Effector CD8-positive, alpha-beta T cell (primary cell): ENCODE results near the gene DNASE2B.

Source experiments
- DNase-seq: peaks from one replicate; lab custom pipeline; 2025; lab: John Stamatoyannopoulos, UW

DNASE2B gene

GRCh38 chr1:84374991-84375696 is 23.1 kb upstream of the DNASE2B start:
- DNase-seq: no peak

GRCh38 chr1:84376000-84376910 is 22.0 kb upstream of the DNASE2B start:
- no peak for DNase-seq

- DNase-seq: no peak
Observed at GRCh38 chr1:84377480-84378095, 20.7 kb upstream of the DNASE2B start.

GRCh38 chr1:84379138-84379916 is 19.0 kb upstream of the DNASE2B start:
- DNase-seq: no peak

GRCh38 chr1:84379917-84380180 is 18.4 kb upstream of the DNASE2B start:
- no peak for DNase-seq

- DNase-seq: no peak
Observed at GRCh38 chr1:84382127-84382526, 16.2 kb upstream of the DNASE2B start.

- no peak for DNase-seq
Observed at GRCh38 chr1:84385347-84385746, 12.9 kb upstream of the DNASE2B start.

- DNase-seq: no peak
Observed at GRCh38 chr1:84386716-84387479, 11.4 kb upstream of the DNASE2B start.

- DNase-seq: no peak
Observed at GRCh38 chr1:84387480-84388163, 10.7 kb upstream of the DNASE2B start.

GRCh38 chr1:84390226-84390625 is 8.1 kb upstream of the DNASE2B start:
- no peak for DNase-seq

- no peak for DNase-seq
Observed at GRCh38 chr1:84401156-84401555, 2.9 kb downstream of the DNASE2B start.

GRCh38 chr1:84402060-84402459 is 3.8 kb downstream of the DNASE2B start:
- DNase-seq: no peak

GRCh38 chr1:84402501-84402900 is 4.2 kb downstream of the DNASE2B start:
- no peak for DNase-seq

GRCh38 chr1:84403347-84403746 is 5.1 kb downstream of the DNASE2B start:
- DNase-seq: no peak

GRCh38 chr1:84406346-84406861 is 8.1 kb downstream of the DNASE2B start:
- DNase-seq: no peak

GRCh38 chr1:84407524-84407923 is 9.2 kb downstream of the DNASE2B start:
- no peak for DNase-seq

GRCh38 chr1:84407958-84408422 is 9.7 kb downstream of the DNASE2B start:
- no peak for DNase-seq

GRCh38 chr1:84409888-84410287 is 11.6 kb downstream of the DNASE2B start:
- DNase-seq: no peak

- no peak for DNase-seq
Observed at GRCh38 chr1:84410328-84411095, 12.2 kb downstream of the DNASE2B start.
